Ascending aorta (tissue), 2 donors: ENCODE data around the gene CCR9. TPM values are rescaled to one million over a fixed set of nuclear protein-coding genes. Genes with fewer than 3 reads are reported as not detected.

Source experiments
- DNase-seq, 2 donors: peaks; one replicate each; pipeline ENCODE4 v3.0.0-alpha.2; 2019; ENCODE audit warnings: low spot score in 2 of 2
- H3K27ac ChIP-seq, 2 donors: fragments of 200-600 bp; sonication (generic); one replicate each; pipeline ENCODE4 v1.5.1; 2016 to 2017; ENCODE audit warnings: mild to moderate bottlenecking in 1 of 2
- H3K27me3 ChIP-seq: fragments of 200-600 bp; sonication (generic); one replicate; pipeline ENCODE4 v1.5.1; 2017
- H3K36me3 ChIP-seq, 2 donors: fragments of 200-600 bp; sonication (generic); one replicate each; pipeline ENCODE4 v1.5.1; 2016
- H3K4me1 ChIP-seq, 2 donors: fragments of 200-600 bp; sonication (generic); one replicate each; pipeline ENCODE4 v1.5.1; 2016 to 2017; ENCODE audit warnings: mild to moderate bottlenecking in 1 of 2
- H3K4me3 ChIP-seq, 2 donors: fragments of 200-600 bp; sonication (generic); one replicate each; pipeline ENCODE4 v1.5.1; 2016 to 2017; ENCODE audit warnings: mild to moderate bottlenecking in 1 of 2
- H3K9me3 ChIP-seq, 2 donors: fragments of 200-600 bp; sonication (generic); one replicate each; pipeline ENCODE4 v1.5.1; 2016
- CTCF ChIP-seq, 3 experiments: fragments of 200-600 bp in 2 of 3; fragments of 450-650 bp in 1 of 3; sonication (generic) in 2 of 3; IDR thresholded peaks; one replicate each; pipeline ENCODE4 v1.5.1; 2016 to 2019; ENCODE audit warnings: antibody characterized with exemption in 3 of 3, mild to moderate bottlenecking in 1 of 3, moderate library complexity in 1 of 3
- intact Hi-C: fragments of 100-400 bp; cut with DNase I; formaldehyde crosslinking; loops from one replicate; pipeline ENCODE4 v1.15.1; 2023
- total RNA-seq: library from RNA; depleted of rRNA; stranded (reverse); fragments of >200 nt; gene quantifications from one replicate; pipeline ENCODE4 v1.1.0, GENCODE V29; 2016

The CCR9 gene
- total RNA-seq, 1 donor from 2014 or later = not detected

DNA sequence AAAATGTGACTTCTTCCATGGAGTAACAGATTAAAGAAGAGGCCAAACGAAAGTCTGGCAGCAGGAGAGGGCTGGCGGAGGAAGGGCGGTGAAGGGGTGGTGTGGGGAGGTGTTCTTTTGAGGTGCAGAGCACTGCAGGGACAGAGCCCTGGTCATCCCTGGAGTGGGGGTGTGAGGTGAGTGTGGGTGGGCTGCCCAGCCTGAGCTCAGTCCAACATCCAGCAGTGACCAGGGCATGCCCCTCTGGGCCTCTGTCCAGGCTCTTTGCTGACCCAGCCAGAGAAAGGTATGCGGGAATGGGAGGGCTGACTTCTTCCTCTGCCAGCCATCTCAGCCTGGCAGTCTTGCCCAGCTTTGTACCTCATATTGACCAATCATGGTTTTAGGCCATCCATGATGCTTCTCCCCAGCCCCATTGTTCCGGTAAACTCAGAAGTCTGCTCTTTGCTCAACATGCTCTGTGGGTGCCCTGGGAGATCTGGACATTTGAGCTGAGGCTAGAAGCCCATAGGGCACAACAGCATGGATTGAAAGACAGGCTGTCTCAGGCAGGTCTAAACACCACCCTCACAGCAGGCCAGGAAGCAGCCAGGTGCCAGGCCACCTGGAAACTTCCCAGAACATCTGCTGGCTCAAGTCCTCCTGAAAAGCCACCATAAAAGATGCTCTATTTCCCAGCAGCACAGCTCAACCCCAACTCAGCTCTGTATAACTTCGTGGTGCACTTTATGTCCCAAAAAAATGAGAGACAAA is 31.0 kb downstream of the CCR9 start:
- Histone ChIP-seq H3K4me3 (no peak overlapping the region), H3K27me3 (no peaks in the 10 kb centered on the region), H3K27ac (no peak overlapping the region), H3K9me3 (no peaks in the 10 kb centered on the region), H3K4me1 (no peaks in the 10 kb centered on the region), H3K36me3 (peaks cover 31 to 40% of the 10 kb centered on the region in 2 donors)
- TF ChIP-seq CTCF (IDR thresholded peaks at IDR 0.05) = no peak
- no peak for DNase-seq
- intact Hi-C loops = no loop called here

DNA sequence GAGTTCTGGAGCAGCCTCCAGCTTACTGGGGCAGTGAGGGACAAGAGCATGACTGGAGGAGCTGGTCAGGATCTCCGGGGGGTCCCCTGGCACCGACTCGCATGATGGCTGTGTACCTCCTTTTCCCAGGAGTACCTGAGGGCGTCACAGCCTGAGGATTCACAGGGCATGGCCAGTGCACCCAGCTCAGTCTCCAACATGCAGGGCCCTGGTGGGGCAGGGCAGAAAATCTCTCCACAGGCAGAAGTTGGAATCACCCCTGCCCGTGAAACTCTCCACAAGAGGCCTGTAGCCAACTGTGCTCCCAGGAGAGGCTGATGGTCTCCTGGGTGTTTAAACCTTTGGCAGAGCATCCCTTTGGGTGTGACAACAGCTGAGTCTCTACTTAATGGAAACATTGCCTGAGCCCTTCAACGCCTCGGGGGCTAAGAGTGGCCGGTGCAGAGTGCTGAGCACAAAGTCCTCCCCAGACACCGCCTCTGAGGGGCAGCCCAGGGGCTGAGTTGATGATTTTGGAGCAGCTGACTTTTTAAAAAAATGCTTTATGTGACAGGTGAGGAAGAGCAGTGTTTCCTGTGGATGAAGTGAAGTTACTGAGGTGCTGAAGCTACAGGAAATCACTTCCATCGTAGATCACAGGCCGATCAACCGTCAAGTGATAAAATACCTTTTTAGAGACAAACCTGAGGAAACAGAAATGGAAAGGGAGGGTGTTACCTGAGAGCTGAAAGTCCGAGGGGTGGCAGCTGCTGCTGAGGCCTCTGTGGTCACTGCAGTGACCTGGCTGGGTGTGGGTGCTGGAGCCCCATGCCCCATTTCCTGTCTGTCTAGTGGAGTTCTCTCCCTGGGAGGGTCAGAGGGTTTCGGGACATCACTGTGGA is 35.1 kb downstream of the CCR9 start:
- DNase-seq = no peak
- intact Hi-C loops = loop anchor here (10.0 kb wide), 1 partner anchor 407 kb away; no protein-coding TSS in a partner anchor
- peaks cover 55 to 62% of the 10 kb centered on the region in 2 donors for H3K36me3 ChIP-seq

DNA sequence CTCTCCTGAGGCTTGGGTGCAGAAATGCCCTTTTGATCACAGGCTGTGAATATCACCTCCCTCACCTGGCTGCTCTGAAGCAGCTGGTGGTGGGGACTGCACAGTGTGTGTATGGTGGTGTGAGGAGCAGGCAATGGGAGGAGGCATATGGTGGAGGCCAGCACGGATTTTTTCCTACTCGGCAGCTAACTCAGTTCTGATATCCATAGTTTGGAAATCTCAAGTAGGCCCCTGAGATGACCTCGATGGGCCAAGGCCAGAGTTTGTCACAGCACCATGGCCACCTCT is 35.6 kb downstream of the CCR9 start:
- Histone ChIP-seq H3K9me3 (no peaks in the 10 kb centered on the region), H3K4me1 (no peaks in the 10 kb centered on the region), H3K27ac (no peak overlapping the region), H3K27me3 (no peaks in the 10 kb centered on the region), H3K36me3 (peaks cover 57 to 64% of the 10 kb centered on the region in 2 donors), H3K4me3 (no peak overlapping the region)
- no peak for DNase-seq
- no peak for TF ChIP-seq CTCF (IDR thresholded peaks at IDR 0.05)
- intact Hi-C loops = loop anchor here (10.0 kb wide), 1 partner anchor 407 kb away; no protein-coding TSS in a partner anchor

More for the DNA sequence above, 35.1 kb downstream of the CCR9 start:
- Histone ChIP-seq H3K9me3 (no peaks in the 10 kb centered on the region), H3K27me3 (no peaks in the 10 kb centered on the region), H3K27ac (no peak overlapping the region), H3K4me1 (no peaks in the 10 kb centered on the region), H3K4me3 (no peak overlapping the region)
- TF ChIP-seq CTCF (IDR thresholded peaks at IDR 0.05) = no peak

DNA sequence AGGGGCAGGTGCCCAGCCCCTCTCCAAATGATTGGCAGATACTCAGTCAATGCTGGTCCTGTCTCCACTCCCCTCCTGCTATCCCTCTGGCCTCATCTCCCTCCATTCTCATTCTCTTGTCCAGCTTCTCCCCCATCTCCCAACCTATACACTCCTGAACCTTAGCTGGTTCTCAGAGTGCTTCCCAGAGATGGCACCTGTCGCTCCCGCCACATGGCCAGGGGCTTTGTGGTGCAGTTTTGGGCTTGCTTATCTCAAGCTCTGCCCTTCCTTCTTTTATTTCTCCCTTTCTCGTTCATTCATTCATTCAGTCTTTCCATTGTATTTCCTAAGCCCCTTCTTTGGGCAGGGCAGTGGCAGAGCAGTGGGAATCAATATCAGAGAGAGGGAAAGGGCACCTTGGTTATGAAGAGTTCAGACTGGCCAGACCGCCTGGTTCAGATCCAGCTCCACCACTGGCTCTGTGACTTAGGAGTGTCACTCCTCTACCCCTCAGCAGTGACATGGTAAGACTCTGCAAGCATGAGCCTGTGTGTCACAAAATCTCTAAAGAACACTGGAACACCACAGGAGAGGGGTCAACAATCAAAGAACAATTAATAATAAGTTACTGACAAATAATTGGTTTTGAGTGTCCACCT is 36.7 kb downstream of the CCR9 start:
- Histone ChIP-seq H3K4me3 (no peak overlapping the region), H3K4me1 (no peaks in the 10 kb centered on the region), H3K27ac (no peak overlapping the region), H3K36me3 (peaks cover 67 to 71% of the 10 kb centered on the region in 2 donors), H3K27me3 (no peaks in the 10 kb centered on the region), H3K9me3 (no peaks in the 10 kb centered on the region)
- intact Hi-C loops = loop anchor here (10.0 kb wide), 1 partner anchor 408 kb away; no protein-coding TSS in a partner anchor
- no peak for DNase-seq
- TF ChIP-seq CTCF (IDR thresholded peaks at IDR 0.05) = no peak

DNA sequence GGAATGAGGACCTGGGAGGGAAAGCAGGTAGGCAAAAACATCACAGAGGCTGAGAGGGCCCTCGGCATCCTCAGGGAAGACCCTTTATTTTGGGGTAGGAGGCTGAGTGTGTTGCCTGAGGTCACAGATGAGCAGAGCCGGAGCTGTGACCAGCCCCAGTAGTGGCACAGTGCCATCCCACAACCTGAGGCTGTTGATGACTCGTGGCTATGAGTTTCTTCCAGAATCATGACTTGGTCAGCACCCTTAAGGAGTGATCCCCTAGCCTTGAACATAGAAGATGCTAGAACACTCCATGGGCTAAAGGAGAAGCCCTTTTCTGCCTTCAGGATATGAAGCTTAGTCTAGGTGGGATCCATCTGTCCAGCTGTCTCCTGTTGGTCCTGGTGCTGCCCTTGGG is 37.4 kb downstream of the CCR9 start:
- Histone ChIP-seq H3K27ac (no peak overlapping the region), H3K4me3 (no peak overlapping the region), H3K36me3 (peaks cover 73% of the 10 kb centered on the region in 2 donors), H3K27me3 (no peaks in the 10 kb centered on the region), H3K9me3 (no peaks in the 10 kb centered on the region), H3K4me1 (no peaks in the 10 kb centered on the region)
- intact Hi-C loops = loop anchor here (10.0 kb wide), 1 partner anchor 409 kb away; no protein-coding TSS in a partner anchor
- no peak for DNase-seq
- no peak for TF ChIP-seq CTCF (IDR thresholded peaks at IDR 0.05)
